HG02970 (cell line): ENCODE data around the gene PRAC1.

ENCODE experiments used
- ATAC-seq: cut with Tn5 transposase; IDR thresholded peaks from one replicate; pipeline ENCODE4 v1.9.1; 2021; ENCODE audit warnings: mild to moderate bottlenecking, moderate library complexity, moderate number of reproducible peaks; ENCODE audit not compliant: unreplicated experiment, low FRiP score

PRAC1 gene

GRCh38 chr17:48747445-48748363 lies 25.4 kb upstream of the PRAC1 start:
- no peak for ATAC-seq

GRCh38 chr17:48746916-48747444 lies 24.7 kb upstream of the PRAC1 start:
- no peak for ATAC-seq

GRCh38 chr17:48745381-48746275 lies 23.3 kb upstream of the PRAC1 start:
- no peak for ATAC-seq

GRCh38 chr17:48740537-48740936 lies 18.2 kb upstream of the PRAC1 start:
- no peak for ATAC-seq

- no peak for ATAC-seq
Observed at GRCh38 chr17:48738803-48739526, 16.6 kb upstream of the PRAC1 start.

GRCh38 chr17:48738424-48738802 lies 16.1 kb upstream of the PRAC1 start:
- no peak for ATAC-seq

GRCh38 chr17:48737330-48738043 lies 15.2 kb upstream of the PRAC1 start:
- no peak for ATAC-seq

GRCh38 chr17:48735062-48735351 lies 12.7 kb upstream of the PRAC1 start:
- no peak for ATAC-seq

GRCh38 chr17:48734333-48735061 lies 12.2 kb upstream of the PRAC1 start:
- no peak for ATAC-seq

GRCh38 chr17:48733632-48734328 lies 11.5 kb upstream of the PRAC1 start:
- ATAC-seq: no peak

GRCh38 chr17:48732688-48733629 lies 10.6 kb upstream of the PRAC1 start:
- no peak for ATAC-seq

GRCh38 chr17:48731355-48731754 lies 9.0 kb upstream of the PRAC1 start:
- ATAC-seq: no peak

- no peak for ATAC-seq
Observed at GRCh38 chr17:48730240-48730550, 7.9 kb upstream of the PRAC1 start.

- ATAC-seq: no peak
Observed at GRCh38 chr17:48729335-48730239, 7.3 kb upstream of the PRAC1 start.

- no peak for ATAC-seq
Observed at GRCh38 chr17:48728232-48729231, 6.2 kb upstream of the PRAC1 start, which contains the start of gene HOXB13. HOXB13 (minus strand) TSS chr17:48728750; CDS start chr17:48728593, 157 bp downstream.
